HG03439 (cell line): ENCODE data around the gene DCAF4L1.

Experiments
- ATAC-seq: cut with Tn5 transposase; IDR thresholded peaks from one replicate; pipeline ENCODE4 v1.9.1; 2021; ENCODE audit warnings: mild to moderate bottlenecking, moderate library complexity; ENCODE audit not compliant: unreplicated experiment

DCAF4L1 gene

DNA sequence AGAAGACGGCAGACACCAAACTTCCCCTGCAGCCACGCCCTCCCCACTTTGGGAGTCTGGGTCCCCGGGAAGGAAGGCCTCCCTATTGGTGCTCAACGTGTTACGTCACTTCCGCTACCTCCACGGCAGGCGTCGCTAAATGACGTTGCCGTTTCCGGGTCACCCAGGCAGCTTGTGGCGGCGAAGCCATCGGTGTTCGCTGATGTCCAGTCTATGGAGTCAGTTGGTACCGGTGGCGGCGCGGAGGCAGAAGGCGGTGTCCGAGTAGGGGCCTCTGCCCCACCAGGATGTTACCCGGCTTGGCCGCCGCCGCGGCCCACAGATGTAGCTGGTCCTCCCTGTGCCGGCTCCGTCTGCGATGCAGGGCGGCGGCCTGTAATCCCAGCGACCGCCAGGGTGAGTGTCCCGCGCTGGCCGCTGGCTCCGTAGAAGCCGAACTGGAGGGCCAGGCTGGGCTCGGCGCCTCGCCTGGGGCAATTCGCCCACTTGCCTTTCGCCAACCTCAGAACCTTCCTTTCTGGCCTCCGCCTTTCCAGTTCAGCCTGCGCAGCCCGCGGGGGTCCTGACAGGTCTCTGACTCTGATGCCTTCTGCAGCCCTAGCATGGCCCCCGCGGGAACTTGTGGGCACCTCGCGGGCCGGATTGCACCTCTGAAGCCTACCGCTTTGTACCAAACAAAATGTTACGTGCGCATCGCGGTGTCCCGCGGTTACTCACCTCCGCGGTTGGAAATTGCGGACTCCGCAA is 9.0 kb downstream of the DCAF4L1 start, which contains the start of gene SLC30A9:
TSS of gene SLC30A9 (plus strand) at position 166 of the 747 bp plus-strand sequence. CDS start at position 288, 122 bp downstream.
- ATAC-seq = peak; percentile 99

DNA sequence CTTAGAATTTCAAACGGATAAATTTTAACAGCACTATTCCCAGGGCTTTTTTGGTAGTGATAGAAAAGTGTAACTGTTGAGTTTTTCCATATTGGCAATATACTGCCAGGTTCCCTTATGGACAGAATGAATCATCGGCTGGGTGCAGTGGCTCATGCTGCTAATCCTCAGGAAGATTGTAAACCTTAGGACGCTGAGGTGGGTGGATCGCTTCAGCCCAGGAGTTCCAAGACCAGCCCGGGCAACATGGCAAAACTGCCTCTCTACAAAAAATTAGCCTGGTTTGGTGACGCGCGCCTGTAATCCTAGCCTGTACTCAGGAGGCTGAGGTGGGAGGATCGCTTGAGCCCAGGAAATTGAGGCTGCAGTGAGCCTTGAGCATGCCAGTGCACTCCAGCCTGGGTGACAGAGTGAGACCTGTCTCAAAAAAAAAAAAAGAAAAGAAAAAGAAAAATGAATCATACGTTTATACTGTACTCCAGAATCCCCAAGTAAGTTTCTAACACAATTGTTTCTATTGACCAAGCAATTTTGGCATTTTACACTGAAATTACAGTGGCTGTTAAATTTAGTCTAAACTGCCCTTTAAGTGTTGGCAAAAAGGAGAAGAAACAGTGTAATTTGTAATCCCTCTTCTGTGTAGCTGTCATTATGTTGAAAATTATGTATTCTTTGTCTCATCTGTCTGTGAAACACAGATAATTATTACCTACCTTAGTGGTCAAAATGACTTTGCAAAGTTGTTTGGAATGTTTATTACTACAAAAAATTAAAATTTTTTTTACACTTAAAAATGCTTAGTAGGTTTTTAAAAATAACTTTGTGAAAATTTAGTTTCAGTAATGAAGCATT is 10.6 kb downstream of the DCAF4L1 start:
- no peak for ATAC-seq

DNA sequence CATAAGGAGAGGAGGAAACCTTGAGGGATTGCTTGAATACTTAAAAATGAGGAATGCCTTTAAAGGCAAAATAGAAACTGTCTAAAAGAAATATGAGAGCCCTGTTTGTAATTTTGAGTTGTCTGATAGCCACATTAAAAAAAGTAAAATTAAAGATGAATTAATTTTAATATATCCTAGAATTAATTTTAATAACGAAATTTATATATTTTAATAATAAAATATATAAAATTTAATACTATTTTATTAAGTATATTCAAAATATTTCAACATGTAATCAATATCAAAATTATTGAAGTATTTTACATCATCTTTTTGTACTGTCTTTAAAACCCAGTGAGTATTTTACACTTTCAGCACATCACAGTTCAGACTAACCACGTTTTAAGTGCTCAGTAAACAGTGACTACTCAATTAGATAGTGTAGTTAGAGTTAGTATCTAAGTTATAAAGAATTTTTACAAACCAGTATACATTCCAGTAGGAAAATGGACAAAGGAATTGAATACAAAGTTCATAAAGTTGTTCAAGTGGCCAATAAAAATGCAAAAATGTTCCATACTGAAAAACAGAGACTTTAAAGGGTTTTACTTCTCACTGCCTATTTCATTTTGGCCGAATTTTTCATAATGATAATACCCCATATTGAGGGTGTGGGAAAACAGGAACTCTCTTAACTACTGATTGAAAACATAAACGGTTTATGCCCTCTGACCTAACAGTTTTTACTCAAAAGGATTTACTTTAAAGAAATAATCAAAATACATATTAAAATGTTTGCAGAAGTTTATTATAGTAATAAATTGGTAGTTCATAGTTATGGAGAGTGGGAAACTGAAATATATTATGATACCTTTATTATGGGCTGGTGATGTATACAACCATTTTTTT is 11.7 kb downstream of the DCAF4L1 start:
- no peak for ATAC-seq

DNA sequence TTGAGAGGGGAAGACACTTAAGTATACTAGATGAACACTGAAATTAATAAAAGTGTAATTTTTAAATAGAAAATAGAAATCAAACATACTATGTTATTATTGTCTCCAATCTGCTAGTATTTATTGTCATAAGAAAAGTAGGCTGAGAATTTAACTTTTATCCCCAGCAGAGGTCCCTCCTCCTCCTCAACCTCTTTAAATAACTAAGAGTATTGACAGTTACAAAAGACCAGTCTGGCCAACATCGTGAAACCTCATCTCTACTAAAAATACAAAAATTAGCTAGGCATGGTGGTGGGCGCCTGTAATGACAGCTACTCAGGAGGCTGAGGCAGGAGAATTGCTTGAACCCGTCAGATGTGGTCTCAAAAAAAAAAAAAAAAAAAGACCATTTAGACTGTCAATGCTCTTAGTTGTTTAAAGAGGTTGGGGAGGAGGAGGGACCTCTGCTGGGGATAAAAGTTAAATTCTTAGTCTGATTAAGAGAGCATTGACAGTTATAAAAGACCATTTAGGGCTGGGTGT is 13.0 kb downstream of the DCAF4L1 start:
- no peak for ATAC-seq

DNA sequence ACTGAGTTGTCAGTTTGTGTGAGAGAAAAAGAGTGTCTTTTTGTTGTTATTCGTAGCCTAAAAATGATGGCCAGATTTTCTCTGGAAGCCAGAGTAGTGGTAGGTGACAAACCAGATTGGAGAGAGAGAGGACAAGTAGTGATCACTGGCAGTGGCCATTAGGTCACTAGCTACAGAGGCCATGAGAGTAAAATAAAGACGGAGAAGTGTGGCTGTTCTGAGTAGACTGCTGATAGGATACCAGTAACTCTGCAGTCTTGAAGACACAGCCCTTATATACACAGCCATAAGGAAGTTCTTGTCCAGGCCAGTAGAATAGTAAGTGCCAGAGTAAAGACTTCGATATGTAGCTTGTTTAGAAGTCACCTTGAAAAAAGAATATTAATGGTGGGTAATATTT is 16.5 kb downstream of the DCAF4L1 start:
- no peak for ATAC-seq

DNA sequence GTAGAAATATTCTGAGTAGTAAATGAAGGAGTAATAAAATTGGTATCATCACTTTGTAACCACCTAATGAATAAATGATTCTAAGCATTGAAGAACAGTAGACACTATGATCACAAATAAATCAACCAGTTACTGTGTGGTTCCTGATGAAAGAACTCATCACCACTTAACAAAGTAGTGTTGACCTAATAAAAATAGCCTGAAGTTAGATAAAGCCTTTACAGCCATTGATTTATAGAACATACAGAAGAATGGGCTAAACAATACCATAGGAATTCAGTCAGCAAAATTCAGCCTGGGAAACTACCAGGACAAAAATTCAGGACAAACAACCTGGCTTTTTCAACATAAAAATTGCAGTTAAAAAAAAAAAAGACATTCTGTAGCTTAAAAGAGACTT is 17.8 kb downstream of the DCAF4L1 start:
- ATAC-seq = no peak

DNA sequence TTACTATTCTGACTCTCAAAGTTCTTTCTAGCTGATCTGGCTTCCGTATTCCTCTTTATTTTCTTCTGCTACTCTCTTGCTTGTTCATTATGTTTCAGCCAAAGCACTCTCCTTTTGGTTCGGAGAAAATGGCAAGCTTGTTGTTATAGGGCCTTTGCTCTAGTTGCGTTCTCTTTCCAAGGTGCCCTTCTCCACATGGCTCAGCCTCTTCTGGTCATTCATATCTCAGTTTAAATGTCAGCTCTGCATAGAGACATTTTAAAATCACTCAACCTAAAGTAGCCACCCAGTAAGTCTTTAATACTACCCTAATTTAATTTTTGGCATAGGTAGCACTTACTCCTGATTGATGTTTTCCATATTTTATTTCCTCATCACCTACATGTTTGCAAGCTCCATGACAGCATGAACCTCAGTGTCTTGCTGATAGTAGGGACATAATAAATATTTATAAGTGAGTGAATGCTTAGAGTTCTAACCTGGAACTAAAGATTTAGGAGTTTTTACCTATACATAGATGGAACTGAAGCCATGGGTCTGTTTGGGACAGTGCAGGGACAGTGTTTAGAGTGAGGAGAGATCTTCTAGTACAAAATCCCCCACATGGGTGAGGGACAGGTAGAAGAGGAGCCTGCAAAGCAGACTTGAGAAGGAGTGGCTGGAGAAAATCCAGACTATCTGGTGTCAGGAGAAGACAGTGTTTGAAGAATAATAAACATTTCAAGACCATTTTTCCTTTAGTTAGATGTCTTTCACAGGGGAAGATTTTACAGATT is 26.6 kb downstream of the DCAF4L1 start:
- no peak for ATAC-seq

DNA sequence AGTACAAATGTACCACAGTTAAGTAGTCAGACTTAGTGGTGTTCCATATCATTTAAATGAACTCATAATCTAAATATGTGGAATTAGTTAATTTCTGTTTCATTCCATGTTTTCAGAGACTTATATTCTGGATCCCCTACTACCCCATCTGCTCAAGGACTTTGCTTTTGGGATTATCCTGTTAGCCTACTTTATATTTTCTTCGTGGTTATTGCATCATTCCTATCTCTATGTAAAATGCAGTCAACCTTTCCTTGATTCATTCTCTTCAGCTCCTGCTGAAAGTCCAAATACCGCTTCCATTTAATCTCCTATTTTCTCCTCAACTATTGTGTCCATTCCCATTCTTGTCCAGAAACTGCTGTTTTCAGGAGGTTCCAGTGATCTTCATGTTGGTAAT is 33.9 kb downstream of the DCAF4L1 start:
- no peak for ATAC-seq

DNA sequence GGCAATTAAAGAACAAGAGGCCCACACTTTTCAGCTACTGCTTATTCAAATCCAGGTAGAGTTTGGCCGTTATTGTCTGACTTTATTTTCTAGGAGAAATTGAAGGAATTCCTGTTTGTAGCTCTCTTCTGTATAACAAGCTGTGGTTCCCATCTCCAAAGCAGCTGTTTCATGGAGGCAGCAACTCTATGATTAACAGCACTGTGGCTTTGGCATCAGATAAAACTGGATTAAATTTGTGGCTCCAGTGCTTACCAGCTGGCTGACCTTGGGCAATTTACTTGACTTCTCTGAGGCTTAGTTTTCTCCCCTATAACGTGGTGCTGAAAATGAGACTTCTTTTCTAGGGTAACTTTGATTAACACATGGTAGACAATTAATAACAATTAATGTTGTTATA is 36.9 kb downstream of the DCAF4L1 start:
- no peak for ATAC-seq
